GM23338 (cell line): Measurements from ENCODE around the gene FLT1. TPM values are rescaled to one million over a fixed set of nuclear protein-coding genes. Genes with fewer than 3 reads are reported as not detected.

Experiments
- ATAC-seq: fragments of 200-7000 bp; cut with Tn5 transposase; 3 replicates; pipeline ENCODE4 v1.9.1; 2020
- DNase-seq: peaks from one replicate; pipeline ENCODE4 v3.0.0-alpha.2; 2015; ENCODE audit warnings: low spot score
- H2AFZ ChIP-seq: fragments of 200-600 bp; sonication (generic); 2 replicates; pipeline ENCODE4 v1.8.0; 2016; ENCODE audit warnings: antibody characterized with exemption, mild to moderate bottlenecking, moderate library complexity
- H3F3A ChIP-seq: fragments of 200-600 bp; sonication (generic); replicated peaks from 2 replicates; pipeline ENCODE4 v1.8.0; 2017; ENCODE audit warnings: antibody characterized with exemption, mixed run types, low read depth
- H3K27ac ChIP-seq: fragments of 200-600 bp; sonication (generic); 2 replicates; pipeline ENCODE4 v1.6.1; 2016; ENCODE audit warnings: low read depth
- H3K27me3 ChIP-seq: fragments of 200-600 bp; sonication (generic); 2 replicates; pipeline ENCODE4 v1.8.0; 2016; ENCODE audit warnings: mild to moderate bottlenecking, mixed run types, moderate library complexity; ENCODE audit not compliant: insufficient read depth
- H3K36me3 ChIP-seq: fragments of 200-600 bp; sonication (generic); 2 replicates; pipeline ENCODE4 v1.8.0; 2016; ENCODE audit warnings: mild to moderate bottlenecking; ENCODE audit not compliant: insufficient read depth
- H3K4me1 ChIP-seq: fragments of 200-600 bp; sonication (generic); 2 replicates; pipeline ENCODE4 v1.8.0; 2016; ENCODE audit warnings: mild to moderate bottlenecking, moderate library complexity; ENCODE audit not compliant: insufficient read depth
- H3K4me2 ChIP-seq: fragments of 200-600 bp; sonication (generic); 2 replicates; pipeline ENCODE4 v1.7.1; 2017; ENCODE audit warnings: mixed run types
- H3K4me3 ChIP-seq: fragments of 200-600 bp; sonication (generic); 2 replicates; pipeline ENCODE4 v1.6.1; 2016; ENCODE audit warnings: mixed run types
- H3K79me2 ChIP-seq: fragments of 200-600 bp; sonication (generic); replicated peaks from 2 replicates; pipeline ENCODE4 v1.8.0; 2017; ENCODE audit warnings: mild to moderate bottlenecking; ENCODE audit not compliant: insufficient read depth
- H3K9me2 ChIP-seq: fragments of 200-600 bp; sonication (generic); 2 replicates; pipeline ENCODE4 v1.8.0; 2017; ENCODE audit not compliant: insufficient read depth
- H4K20me1 ChIP-seq: fragments of 200-600 bp; sonication (generic); replicated peaks from 2 replicates; pipeline ENCODE4 v1.8.0; 2017; ENCODE audit warnings: mild to moderate bottlenecking; ENCODE audit not compliant: insufficient read depth
- H3K27ac Mint-ChIP-seq: 2 replicates; pipeline ENCODE4 v1.8.0; 2020; ENCODE audit warnings: inconsistent platforms, mild to moderate bottlenecking, moderate library complexity, mixed read lengths
- H3K27me3 Mint-ChIP-seq: 3 replicates; pipeline ENCODE4 v1.8.0; 2022; ENCODE audit warnings: low read depth, mild to moderate bottlenecking, moderate library complexity, mixed read lengths, inconsistent platforms; ENCODE audit not compliant: insufficient read depth, poor library complexity
- H3K36me3 Mint-ChIP-seq: 3 replicates; pipeline ENCODE4 v1.8.0; 2021; ENCODE audit warnings: low read depth, mild to moderate bottlenecking, inconsistent platforms, moderate library complexity, mixed read lengths
- H3K4me1 Mint-ChIP-seq: 3 replicates; pipeline ENCODE4 v1.8.0; 2020; ENCODE audit warnings: mild to moderate bottlenecking, inconsistent platforms, mixed read lengths
- H3K4me3 Mint-ChIP-seq: 3 replicates; pipeline ENCODE4 v1.8.0; 2021; ENCODE audit warnings: moderate library complexity, mild to moderate bottlenecking, inconsistent platforms, mixed read lengths
- H3K9me3 Mint-ChIP-seq: 3 replicates; pipeline ENCODE4 v1.8.0; 2020; ENCODE audit warnings: moderate library complexity, mild to moderate bottlenecking, inconsistent platforms, mixed read lengths
- CREB1 ChIP-seq: fragments of 250-450 bp; sonication (Bioruptor Pico); IDR thresholded peaks from 2 replicates; pipeline ENCODE4 v1.5.0; 2020; ENCODE audit warnings: low read depth, mild to moderate bottlenecking, moderate library complexity
- ETS1 ChIP-seq: IDR thresholded peaks from 2 replicates; pipeline ENCODE4 v1.6.1; 2016; ENCODE audit warnings: antibody characterized with exemption
- EZH2 ChIP-seq: fragments of 200-600 bp; sonication (generic); IDR thresholded peaks from one replicate; pipeline ENCODE4 v1.8.0; 2017; ENCODE audit warnings: antibody characterized with exemption, mild to moderate bottlenecking, low read depth; ENCODE audit not compliant: unreplicated experiment
- EZH2phosphoT487 ChIP-seq: fragments of 200-600 bp; sonication (generic); IDR thresholded peaks from one replicate; pipeline ENCODE4 v1.8.1; 2018; ENCODE audit warnings: antibody characterized with exemption; ENCODE audit not compliant: unreplicated experiment
- JUNB ChIP-seq: IDR thresholded peaks from one replicate; pipeline ENCODE4 v1.6.1; 2016; ENCODE audit warnings: antibody characterized with exemption; ENCODE audit not compliant: unreplicated experiment
- NANOG ChIP-seq: IDR thresholded peaks from 2 replicates; pipeline ENCODE4 v1.6.1; 2016; ENCODE audit warnings: antibody characterized with exemption, borderline replicate concordance
- POLR2AphosphoS5 ChIP-seq: IDR thresholded peaks from 2 replicates; pipeline ENCODE4 v1.6.1; 2016; ENCODE audit warnings: antibody characterized with exemption, low read depth
- REST ChIP-seq: IDR thresholded peaks from one replicate; pipeline ENCODE4 v1.6.1; 2018; ENCODE audit warnings: antibody characterized with exemption; ENCODE audit not compliant: unreplicated experiment
- STAT1 ChIP-seq: IDR thresholded peaks from one replicate; pipeline ENCODE4 v1.6.1; 2016; ENCODE audit warnings: antibody characterized with exemption; ENCODE audit not compliant: unreplicated experiment
- ZNF114 ChIP-seq: fragments of 250-450 bp; sonication (Bioruptor Pico); IDR thresholded peaks from 2 replicates; pipeline ENCODE4 v1.5.0; 2020; ENCODE audit warnings: mild to moderate bottlenecking, moderate library complexity
- ZNF331 ChIP-seq: fragments of 250-450 bp; sonication (Bioruptor Pico); IDR thresholded peaks from 2 replicates; pipeline ENCODE4 v1.5.0; 2020; ENCODE audit warnings: low read depth, mild to moderate bottlenecking, moderate library complexity
- ZNF462 ChIP-seq: fragments of 250-450 bp; sonication (Bioruptor Pico); IDR thresholded peaks from 2 replicates; pipeline ENCODE4 v1.5.0; 2020; ENCODE audit warnings: mild to moderate bottlenecking, moderate library complexity
- polyA plus RNA-seq: library from polyadenylated mRNA; unstranded; fragments of >200 nt; fragmentation: Nextera tagmentation; extraction: Ambion mirVana; gene quantifications from 2 replicates; pipeline ENCODE4 v1.2.1, GENCODE V29; 2016
- total RNA-seq: library from RNA; depleted of rRNA; stranded (reverse); fragments of >200 nt; shearing (Covaris generic); gene quantifications from 2 replicates; pipeline ENCODE4 v1.2.3, GENCODE V29; 2014
- TF ChIP-seq, protein P1 (sequence below), 2 experiments: fragments of 200-600 bp in 1 of 2; sonication (generic) in 1 of 2; conservative IDR thresholded peaks; 2 replicates each; pipeline versions ENCODE4 v1.5.1 to v1.6.1; 2016 to 2017; ENCODE audit warnings: antibody characterized with exemption in 2 of 2, low read depth in 2 of 2, mild to moderate bottlenecking in 2 of 2, moderate library complexity in 1 of 2

Gene FLT1
- total and polyA plus RNA-seq, 2 experiments from 2014 or later = 26.8 to 116 TPM

DNA sequence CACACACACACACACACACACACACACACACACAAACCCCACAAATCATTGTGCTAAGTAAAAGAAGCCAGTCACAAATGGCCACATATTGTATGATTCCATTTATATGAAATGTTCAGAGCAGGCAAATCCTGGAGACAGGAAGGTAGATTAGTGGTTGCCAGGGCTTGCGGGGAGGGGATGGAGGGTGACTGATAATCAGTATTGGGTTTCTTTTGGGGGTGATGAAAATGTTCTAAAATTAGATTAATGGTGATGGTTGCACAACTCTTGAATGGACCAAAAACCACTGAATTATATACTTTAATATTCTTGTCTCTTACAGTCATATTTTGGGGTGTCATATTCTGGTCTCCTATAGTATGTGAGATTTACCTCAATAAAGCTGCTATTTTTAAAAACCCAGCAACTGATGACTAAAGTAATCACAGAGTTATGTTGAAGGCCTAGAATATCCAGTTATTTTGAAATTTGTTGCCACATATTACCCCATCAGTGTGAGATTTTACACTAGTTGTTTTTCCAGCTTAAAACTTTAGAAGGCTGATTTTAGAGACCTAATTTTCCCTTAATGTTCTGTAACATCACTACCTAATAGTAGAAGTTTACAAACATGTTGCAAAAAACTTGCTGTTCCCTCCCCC is 20.3 kb downstream of the FLT1 start:
- TF ChIP-seq EZH2phosphoT487 = no peak
- no peak for TF ChIP-seq EZH2
- TF ChIP-seq ZNF114 = no peak
- no peak for TF ChIP-seq ZNF331
- TF ChIP-seq JUNB = no peak
- TF ChIP-seq, protein P1, sequence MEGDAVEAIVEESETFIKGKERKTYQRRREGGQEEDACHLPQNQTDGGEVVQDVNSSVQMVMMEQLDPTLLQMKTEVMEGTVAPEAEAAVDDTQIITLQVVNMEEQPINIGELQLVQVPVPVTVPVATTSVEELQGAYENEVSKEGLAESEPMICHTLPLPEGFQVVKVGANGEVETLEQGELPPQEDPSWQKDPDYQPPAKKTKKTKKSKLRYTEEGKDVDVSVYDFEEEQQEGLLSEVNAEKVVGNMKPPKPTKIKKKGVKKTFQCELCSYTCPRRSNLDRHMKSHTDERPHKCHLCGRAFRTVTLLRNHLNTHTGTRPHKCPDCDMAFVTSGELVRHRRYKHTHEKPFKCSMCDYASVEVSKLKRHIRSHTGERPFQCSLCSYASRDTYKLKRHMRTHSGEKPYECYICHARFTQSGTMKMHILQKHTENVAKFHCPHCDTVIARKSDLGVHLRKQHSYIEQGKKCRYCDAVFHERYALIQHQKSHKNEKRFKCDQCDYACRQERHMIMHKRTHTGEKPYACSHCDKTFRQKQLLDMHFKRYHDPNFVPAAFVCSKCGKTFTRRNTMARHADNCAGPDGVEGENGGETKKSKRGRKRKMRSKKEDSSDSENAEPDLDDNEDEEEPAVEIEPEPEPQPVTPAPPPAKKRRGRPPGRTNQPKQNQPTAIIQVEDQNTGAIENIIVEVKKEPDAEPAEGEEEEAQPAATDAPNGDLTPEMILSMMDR (conservative IDR thresholded peaks at IDR 0.05; ENCODE audit: low read depth in 2 of 2) = no peak
- no peak for TF ChIP-seq NANOG
- TF ChIP-seq ZNF462 (CRISPR knock-in tag) = no peak
- TF ChIP-seq ETS1 = no peak
- no peak for TF ChIP-seq STAT1
- no peak for TF ChIP-seq CREB1 (CRISPR knock-in tag)
- TF ChIP-seq POLR2AphosphoS5 = no peak
- no peak for TF ChIP-seq REST
- no peaks in the 10 kb centered on the region for H3K27me3 Mint-ChIP-seq
- H3K4me2 ChIP-seq = no peak overlapping the region
- no peak overlapping the region for H3K27ac ChIP-seq
- H3K27me3 ChIP-seq = no peaks in the 10 kb centered on the region
- no peaks in the 10 kb centered on the region for H3K9me2 ChIP-seq
- DNase-seq = no peak
- peaks cover 60% of the 10 kb centered on the region for H3K4me1 Mint-ChIP-seq
- no peak overlapping the region for H3K4me3 Mint-ChIP-seq
- H3K9me3 Mint-ChIP-seq = peaks cover 10% of the 10 kb centered on the region; the same call in 2 of the 3 replicates
- ATAC-seq = no peak
- peaks cover 22% of the 10 kb centered on the region for H4K20me1 ChIP-seq
- no peaks in the 10 kb centered on the region for H3F3A ChIP-seq
- H3K79me2 ChIP-seq = peaks cover 99% of the 10 kb centered on the region
- no peak overlapping the region for H3K4me3 ChIP-seq
- H3K27ac Mint-ChIP-seq = no peak overlapping the region
- no peaks in the 10 kb centered on the region for H3K36me3 ChIP-seq
- H3K36me3 Mint-ChIP-seq = peaks cover 39% of the 10 kb centered on the region
- peaks cover 51% of the 10 kb centered on the region for H3K4me1 ChIP-seq
- no peak overlapping the region for H2AFZ ChIP-seq
